K562 (cell line): ENCODE results near the gene CUL4B. TPM values are rescaled to one million over a fixed set of nuclear protein-coding genes. Genes with fewer than 3 reads are reported as not detected.

Experiments used
- ATAC-seq: fragments of 200-7000 bp; cut with Tn5 transposase; 3 replicates; pipeline ENCODE4 v1.9.1; 2020; ENCODE audit warnings: moderate library complexity
- BruUV-seq: library from RNA; stranded (reverse); fragments of 400-500 nt; replicated peaks from 2 replicates; lab custom pipeline; 2021; lab: Mats Ljungman, UMichigan
- CTCF ChIA-PET: fragments of 300-600 bp; formaldehyde crosslinking; extraction: SDS; loops from one replicate; lab custom pipeline; 2021; ENCODE audit warnings: low intra/inter-chr PET ratio; lab: Yijun Ruan, JAX
- POLR2A ChIA-PET: fragments of 300-600, 350-650 bp; sonication (Branson Sonifier 250); formaldehyde crosslinking; extraction: SDS; loops from one replicate; lab custom pipeline; 2021; ENCODE audit warnings: antibody characterized with exemption, inconsistent platforms; lab: Yijun Ruan, JAX
- DNase-seq, 4 experiments: peaks; one replicate each; pipeline versions ENCODE4 v3.0.0 to v3.0.0-alpha.2; 2011 to 2018; ENCODE audit warnings: low spot score in 3 of 4, mixed read lengths in 3 of 4; ENCODE audit errors: extremely low read depth in 1 of 4
- FAIRE-seq: peaks from 2 replicates; lab custom pipeline; 2011; peaks lifted over from hg19 to GRCh38; lab: Jason Lieb, UNC
- H2AFZ ChIP-seq: 2 replicates; pipeline ENCODE4 v1.6.0; 2011; ENCODE audit warnings: low read depth, low read length, control low read depth, inconsistent platforms
- H3K27ac ChIP-seq: fragments of 200-600 bp; 3 replicates; pipeline ENCODE4 v1.8.0; 2011; ENCODE audit warnings: low read depth, mild to moderate bottlenecking, control low read depth, inconsistent platforms, low read length, moderate library complexity, mixed read lengths; ENCODE audit errors: extremely low read depth
- H3K27me3 ChIP-seq, 2 experiments: fragments of 300-600 bp in 1 of 2; 2 replicates in 1 of 2; 3 replicates in 1 of 2; pipeline versions ENCODE4 v1.6.0 to v1.8.0; 2011; ENCODE audit warnings: inconsistent platforms in 2 of 2, low read length in 2 of 2, mild to moderate bottlenecking in 1 of 2, mixed read lengths in 1 of 2, moderate library complexity in 1 of 2; ENCODE audit not compliant: control insufficient read depth in 2 of 2, insufficient read depth in 2 of 2
- H3K36me3 ChIP-seq: fragments of 300-600 bp; 3 replicates; pipeline ENCODE4 v1.8.0; 2011; ENCODE audit warnings: mild to moderate bottlenecking, low read length, inconsistent platforms; ENCODE audit not compliant: control insufficient read depth, insufficient read depth
- H3K4me1 ChIP-seq, 2 experiments: fragments of 200-600 bp in 1 of 2; replicated peaks in 1 of 2; 2 replicates in 1 of 2; 3 replicates in 1 of 2; pipeline versions ENCODE4 v1.5.1 to v1.8.0; 2011; ENCODE audit warnings: inconsistent platforms in 2 of 2, low read length in 2 of 2, mild to moderate bottlenecking in 1 of 2, mixed read lengths in 1 of 2, moderate library complexity in 1 of 2; ENCODE audit not compliant: control insufficient read depth in 2 of 2, insufficient read depth in 2 of 2
- H3K4me2 ChIP-seq: 2 replicates; pipeline ENCODE4 v1.6.1; 2011; ENCODE audit warnings: low read length, control low read depth, inconsistent platforms, mixed read lengths; ENCODE audit not compliant: insufficient read depth
- H3K4me3 ChIP-seq: fragments of 200-600 bp; sonication (generic), shearing (Covaris generic); 2 replicates; pipeline ENCODE4 v1.5.1; 2016; ENCODE audit warnings: control low read depth, inconsistent platforms
- H3K79me2 ChIP-seq: fragments of 200-600 bp; 3 replicates; pipeline ENCODE4 v1.8.0; 2011; ENCODE audit warnings: low read length, inconsistent platforms; ENCODE audit not compliant: control insufficient read depth, insufficient read depth
- H3K9ac ChIP-seq, 2 experiments: 2 replicates each; pipeline versions ENCODE4 v1.6.0 to v1.6.1; 2011; ENCODE audit warnings: low read depth in 2 of 2, low read length in 2 of 2, control low read depth in 1 of 2, inconsistent platforms in 1 of 2, mild to moderate bottlenecking in 1 of 2, mixed read lengths in 1 of 2; ENCODE audit not compliant: insufficient read depth in 1 of 2
- H3K9me1 ChIP-seq: one replicate; pipeline ENCODE4 v1.6.0; 2011; ENCODE audit warnings: inconsistent platforms, mild to moderate bottlenecking, low read length, moderate library complexity; ENCODE audit not compliant: control insufficient read depth, insufficient read depth
- H3K9me3 ChIP-seq: replicated peaks from 2 replicates; pipeline ENCODE4 v1.5.1; 2011; ENCODE audit warnings: low read depth, low read length, inconsistent platforms; ENCODE audit not compliant: control insufficient read depth, insufficient read depth
- H4K20me1 ChIP-seq: replicated peaks from 2 replicates; pipeline ENCODE4 v1.6.1; 2011; ENCODE audit warnings: low read length, inconsistent platforms, mixed read lengths; ENCODE audit not compliant: control insufficient read depth, insufficient read depth
- ARID4B ChIP-seq: sonication (generic); formaldehyde crosslinking; IDR thresholded peaks from 2 replicates; pipeline ENCODE4 v1.8.0; 2022; ENCODE audit warnings: mild to moderate bottlenecking, missing genetic modification reagents
- CBX3 ChIP-seq, 2 experiments: IDR thresholded peaks; 1 replicate in 1 of 2; 2 replicates in 1 of 2; pipeline ENCODE4 v1.6.1; 2012; ENCODE audit warnings: inconsistent platforms in 2 of 2, low read length in 2 of 2, borderline replicate concordance in 1 of 2, control low read depth in 1 of 2
- GATAD2A ChIP-seq: fragments of 450-650 bp; IDR thresholded peaks from 2 replicates; pipeline ENCODE4 v1.6.1; 2017
- MLLT1 ChIP-seq, 2 experiments: fragments of 450-650 bp; IDR thresholded peaks; 2 replicates each; pipeline ENCODE4 v1.6.1; 2016
- RAD21 ChIP-seq, 2 experiments: fragments of 250-450 bp in 1 of 2; fragments of 450-650 bp in 1 of 2; sonication (Bioruptor Pico) in 1 of 2; formaldehyde crosslinking in 1 of 2; IDR thresholded peaks in 1 of 2; conservative IDR thresholded peaks in 1 of 2; 2 replicates each; pipeline versions ENCODE4 v1.4.0 to v1.8.0; 2020 to 2022; ENCODE audit warnings: mild to moderate bottlenecking in 2 of 2, moderate library complexity in 1 of 2
- SMC3 ChIP-seq: conservative IDR thresholded peaks from 2 replicates; pipeline ENCODE4 v1.6.1; 2011; ENCODE audit warnings: low read depth, low read length, improper control_type of control experiment; ENCODE audit not compliant: insufficient read depth
- SUPT5H ChIP-seq: fragments of 450-650 bp; IDR thresholded peaks from 2 replicates; pipeline ENCODE4 v1.6.1; 2016
- ZNF551 ChIP-seq: fragments of 250-450 bp; sonication (Bioruptor Pico); IDR thresholded peaks from 2 replicates; pipeline ENCODE4 v1.5.0; 2021; ENCODE audit warnings: mild to moderate bottlenecking, moderate library complexity
- ZNF668 ChIP-seq: fragments of 250-450 bp; sonication (Bioruptor Pico); IDR thresholded peaks from 2 replicates; pipeline ENCODE4 v1.8.0; 2022; ENCODE audit warnings: mild to moderate bottlenecking, inconsistent platforms
- ZNF699 ChIP-seq: fragments of 250-450 bp; sonication (Bioruptor Pico); IDR thresholded peaks from 2 replicates; pipeline ENCODE4 v1.8.0; 2021; ENCODE audit warnings: mild to moderate bottlenecking, moderate library complexity; ENCODE audit not compliant: insufficient replicate concordance
- WGBS: fragments of 100-300 bp; shearing (Covaris generic); methylation state at CpG from one replicate; pipeline ENCODE4 v1.1.6; 2016; ENCODE audit warnings: low coverage, mixed read lengths; ENCODE audit not compliant: insufficient coverage; ENCODE audit errors: missing lambda C conversion rate; 5-methylcytosine and 5-hydroxymethylcytosine counted together
- in situ Hi-C: fragments of 300-500 bp; cut with MboI; formaldehyde crosslinking; loops from 4 replicates; pipeline ENCODE4 v1.15.0; 2018; ENCODE audit warnings: inconsistent platforms, mixed read lengths
- intact Hi-C: fragments of 100-400 bp; cut with micrococcal nuclease; formaldehyde crosslinking; loops from 2 replicates; pipeline ENCODE4 v1.14.2; 2022
- polyA plus RNA-seq, 8 experiments: library from polyadenylated mRNA; depleted of rRNA in 4 of 8; stranded (reverse) in 5 of 8; unstranded in 3 of 8; fragments of >200 nt; fragmentation: Nextera tagmentation in 2 of 8; fragmentation: Illumina TruSeq in 1 of 8; extraction: Ambion mirVana in 2 of 8; extraction: Trizol in 1 of 8; gene quantifications; 2 replicates each; pipeline versions ENCODE4 v1.2.1 to v1.2.3, GENCODE V29; 2011 to 2014; ENCODE audit warnings: inconsistent platforms in 1 of 8, missing spikeins in 1 of 8
- total RNA-seq, 7 experiments: library from RNA; depleted of rRNA in 6 of 7; stranded (reverse); fragments of >200 nt in 6 of 7; fragmentation: Illumina TruSeq in 2 of 7; extraction: Trizol in 2 of 7; gene quantifications; 2 replicates each; pipeline versions ENCODE4 v1.2.1 to v1.2.3, GENCODE V29; 2011 to 2021; ENCODE audit warnings: low replicate concordance in 1 of 7

The CUL4B gene
- total and polyA plus RNA-seq, 9 of the 15 experiments (the other 6 are each of a cell fraction or from before 2014, with no cell fraction given): 15.0 to 41.7 (median 37.5) TPM

- TF ChIP-seq ARID4B (CRISPR knock-in tag) (no peak), ZNF699 (CRISPR knock-in tag) (no peak), SUPT5H (no peak), ZNF551 (CRISPR knock-in tag) (no peak), GATAD2A (no peak)
- TF ChIP-seq, all 486 proteins: peak for 0
These were observed 48.5 kb downstream of the CUL4B start (continued) for GRCh38 chrX:120512222-120512621.

- Histone ChIP-seq H3K9me3 (no peaks in the 10 kb centered on the region), H3K9ac (no peak overlapping the region), H4K20me1 (no peaks in the 10 kb centered on the region), H2AFZ (no peak overlapping the region), H3K79me2 (no peaks in the 10 kb centered on the region), H3K4me3 (no peak overlapping the region), H3K4me1 (no peaks in the 10 kb centered on the region), H3K36me3 (no peaks in the 10 kb centered on the region), H3K4me2 (no peak overlapping the region), H3K9me1 (no peaks in the 10 kb centered on the region), H3K27ac (no peak overlapping the region), H3K27me3 (no peaks in the 10 kb centered on the region)
- ATAC-seq (no peak), DNase-seq (no peak), FAIRE-seq (no peak)
- 0% methylated on average over 1 of the region's 1 CpG for WGBS
- POLR2A ChIA-PET: no interaction called here
- CTCF ChIA-PET: no interaction called here
- no peak for TF ChIP-seq MLLT1 (IDR thresholded peaks at IDR 0.05)
- no peak for TF ChIP-seq RAD21 (CRISPR knock-in tag; conservative IDR thresholded peaks at IDR 0.05 in 1 of 2, IDR thresholded peaks at IDR 0.05 in 1 of 2)
- TF ChIP-seq ZNF668 (CRISPR knock-in tag): no peak
- no peak for TF ChIP-seq CBX3 (IDR thresholded peaks at IDR 0.05; ENCODE audit: borderline replicate concordance in 1 of 2, low read length in 2 of 2)
- no peak for TF ChIP-seq SMC3
- no TSS peak for BruUV-seq
- intact Hi-C loops (no loop called here), in situ Hi-C loops (no loop called here)
These were observed 56.2 kb downstream of the CUL4B start for GRCh38 chrX:120504569-120504968.
